ENCODE results near the gene USP33. TPM values are rescaled to one million over a fixed set of nuclear protein-coding genes. Genes with fewer than 3 reads are reported as not detected.
A peak's percentile ranks its signal among the peaks of the same experiment; 100 is the strongest.

The USP33 gene
- total and polyA plus RNA-seq, 2 of the 13 experiments (the other 11 are each of a cell fraction or from before 2014, with no cell fraction given) = 32.0 to 49.1 TPM

DNA sequence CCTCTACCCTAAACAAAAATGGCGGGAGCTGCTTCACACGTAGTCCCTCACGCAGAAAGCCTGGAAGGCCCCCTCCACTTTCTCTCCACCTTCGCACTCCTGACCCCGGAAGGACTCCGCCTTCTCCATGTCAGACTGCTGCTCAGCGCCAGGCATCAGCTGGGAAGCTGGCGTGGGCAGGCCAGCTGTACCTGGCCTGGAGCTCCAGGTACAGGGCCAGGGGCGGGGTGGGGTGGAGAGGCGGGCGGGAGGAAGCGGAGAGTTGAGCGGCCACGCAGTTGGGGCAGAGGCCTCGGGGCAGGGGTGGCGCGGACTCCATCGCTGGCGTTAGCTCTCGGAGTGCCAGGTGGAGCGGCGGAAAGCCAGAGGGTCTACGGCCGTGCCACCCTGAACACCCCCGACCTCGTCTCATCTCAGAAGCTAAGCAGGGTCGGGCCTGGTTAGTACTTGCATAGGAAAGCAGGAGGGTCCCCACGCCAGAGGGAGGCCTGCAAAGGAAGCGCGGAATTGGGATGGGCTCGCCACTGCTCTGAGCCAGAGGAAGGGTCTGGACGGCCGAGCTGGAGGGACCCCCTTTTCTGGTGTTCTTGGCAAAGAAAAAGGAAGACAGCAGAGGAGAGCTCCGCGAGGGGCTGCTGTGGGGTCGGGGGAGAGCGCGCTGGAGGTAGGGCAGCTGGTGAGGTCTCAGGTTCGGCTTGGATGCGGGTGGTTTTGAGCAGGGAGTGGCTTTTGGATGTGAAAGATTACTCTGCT is 20.1 kb upstream of the USP33 start, which contains the start of gene MIGA1 (continued):
- TF ChIP-seq, protein P1, sequence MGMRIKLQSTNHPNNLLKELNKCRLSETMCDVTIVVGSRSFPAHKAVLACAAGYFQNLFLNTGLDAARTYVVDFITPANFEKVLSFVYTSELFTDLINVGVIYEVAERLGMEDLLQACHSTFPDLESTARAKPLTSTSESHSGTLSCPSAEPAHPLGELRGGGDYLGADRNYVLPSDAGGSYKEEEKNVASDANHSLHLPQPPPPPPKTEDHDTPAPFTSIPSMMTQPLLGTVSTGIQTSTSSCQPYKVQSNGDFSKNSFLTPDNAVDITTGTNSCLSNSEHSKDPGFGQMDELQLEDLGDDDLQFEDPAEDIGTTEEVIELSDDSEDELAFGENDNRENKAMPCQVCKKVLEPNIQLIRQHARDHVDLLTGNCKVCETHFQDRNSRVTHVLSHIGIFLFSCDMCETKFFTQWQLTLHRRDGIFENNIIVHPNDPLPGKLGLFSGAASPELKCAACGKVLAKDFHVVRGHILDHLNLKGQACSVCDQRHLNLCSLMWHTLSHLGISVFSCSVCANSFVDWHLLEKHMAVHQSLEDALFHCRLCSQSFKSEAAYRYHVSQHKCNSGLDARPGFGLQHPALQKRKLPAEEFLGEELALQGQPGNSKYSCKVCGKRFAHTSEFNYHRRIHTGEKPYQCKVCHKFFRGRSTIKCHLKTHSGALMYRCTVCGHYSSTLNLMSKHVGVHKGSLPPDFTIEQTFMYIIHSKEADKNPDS (CRISPR knock-in tag; IDR thresholded peaks at IDR 0.05) = no peak
- TF ChIP-seq, protein P2, sequence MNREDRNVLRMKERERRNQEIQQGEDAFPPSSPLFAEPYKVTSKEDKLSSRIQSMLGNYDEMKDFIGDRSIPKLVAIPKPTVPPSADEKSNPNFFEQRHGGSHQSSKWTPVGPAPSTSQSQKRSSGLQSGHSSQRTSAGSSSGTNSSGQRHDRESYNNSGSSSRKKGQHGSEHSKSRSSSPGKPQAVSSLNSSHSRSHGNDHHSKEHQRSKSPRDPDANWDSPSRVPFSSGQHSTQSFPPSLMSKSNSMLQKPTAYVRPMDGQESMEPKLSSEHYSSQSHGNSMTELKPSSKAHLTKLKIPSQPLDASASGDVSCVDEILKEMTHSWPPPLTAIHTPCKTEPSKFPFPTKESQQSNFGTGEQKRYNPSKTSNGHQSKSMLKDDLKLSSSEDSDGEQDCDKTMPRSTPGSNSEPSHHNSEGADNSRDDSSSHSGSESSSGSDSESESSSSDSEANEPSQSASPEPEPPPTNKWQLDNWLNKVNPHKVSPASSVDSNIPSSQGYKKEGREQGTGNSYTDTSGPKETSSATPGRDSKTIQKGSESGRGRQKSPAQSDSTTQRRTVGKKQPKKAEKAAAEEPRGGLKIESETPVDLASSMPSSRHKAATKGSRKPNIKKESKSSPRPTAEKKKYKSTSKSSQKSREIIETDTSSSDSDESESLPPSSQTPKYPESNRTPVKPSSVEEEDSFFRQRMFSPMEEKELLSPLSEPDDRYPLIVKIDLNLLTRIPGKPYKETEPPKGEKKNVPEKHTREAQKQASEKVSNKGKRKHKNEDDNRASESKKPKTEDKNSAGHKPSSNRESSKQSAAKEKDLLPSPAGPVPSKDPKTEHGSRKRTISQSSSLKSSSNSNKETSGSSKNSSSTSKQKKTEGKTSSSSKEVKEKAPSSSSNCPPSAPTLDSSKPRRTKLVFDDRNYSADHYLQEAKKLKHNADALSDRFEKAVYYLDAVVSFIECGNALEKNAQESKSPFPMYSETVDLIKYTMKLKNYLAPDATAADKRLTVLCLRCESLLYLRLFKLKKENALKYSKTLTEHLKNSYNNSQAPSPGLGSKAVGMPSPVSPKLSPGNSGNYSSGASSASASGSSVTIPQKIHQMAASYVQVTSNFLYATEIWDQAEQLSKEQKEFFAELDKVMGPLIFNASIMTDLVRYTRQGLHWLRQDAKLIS (CRISPR knock-in tag; IDR thresholded peaks at IDR 0.05) = no peak
- TF ChIP-seq TBL1XR1 (IDR thresholded peaks at IDR 0.05; ENCODE audit: borderline replicate concordance, low read length, partially characterized antibody) = no peak
- TF ChIP-seq SUZ12 (IDR thresholded peaks at IDR 0.05; ENCODE audit: low read depth, low read length) = no peak
- no peak for TF ChIP-seq RBAK (CRISPR knock-in tag; IDR thresholded peaks at IDR 0.05)
- no peak for TF ChIP-seq ZNF530 (CRISPR knock-in tag; IDR thresholded peaks at IDR 0.05; ENCODE audit: low read depth)
- no peak for TF ChIP-seq IKZF4 (CRISPR knock-in tag; IDR thresholded peaks at IDR 0.05; ENCODE audit: borderline replicate concordance, low read depth, not compliant biosample characterization)
- no peak for TF ChIP-seq ZNF850 (CRISPR knock-in tag; conservative IDR thresholded peaks at IDR 0.05)
- TF ChIP-seq, protein P3, sequence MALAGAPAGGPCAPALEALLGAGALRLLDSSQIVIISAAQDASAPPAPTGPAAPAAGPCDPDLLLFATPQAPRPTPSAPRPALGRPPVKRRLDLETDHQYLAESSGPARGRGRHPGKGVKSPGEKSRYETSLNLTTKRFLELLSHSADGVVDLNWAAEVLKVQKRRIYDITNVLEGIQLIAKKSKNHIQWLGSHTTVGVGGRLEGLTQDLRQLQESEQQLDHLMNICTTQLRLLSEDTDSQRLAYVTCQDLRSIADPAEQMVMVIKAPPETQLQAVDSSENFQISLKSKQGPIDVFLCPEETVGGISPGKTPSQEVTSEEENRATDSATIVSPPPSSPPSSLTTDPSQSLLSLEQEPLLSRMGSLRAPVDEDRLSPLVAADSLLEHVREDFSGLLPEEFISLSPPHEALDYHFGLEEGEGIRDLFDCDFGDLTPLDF (CRISPR knock-in tag; IDR thresholded peaks at IDR 0.05) = no peak
- TF ChIP-seq, protein P4, sequence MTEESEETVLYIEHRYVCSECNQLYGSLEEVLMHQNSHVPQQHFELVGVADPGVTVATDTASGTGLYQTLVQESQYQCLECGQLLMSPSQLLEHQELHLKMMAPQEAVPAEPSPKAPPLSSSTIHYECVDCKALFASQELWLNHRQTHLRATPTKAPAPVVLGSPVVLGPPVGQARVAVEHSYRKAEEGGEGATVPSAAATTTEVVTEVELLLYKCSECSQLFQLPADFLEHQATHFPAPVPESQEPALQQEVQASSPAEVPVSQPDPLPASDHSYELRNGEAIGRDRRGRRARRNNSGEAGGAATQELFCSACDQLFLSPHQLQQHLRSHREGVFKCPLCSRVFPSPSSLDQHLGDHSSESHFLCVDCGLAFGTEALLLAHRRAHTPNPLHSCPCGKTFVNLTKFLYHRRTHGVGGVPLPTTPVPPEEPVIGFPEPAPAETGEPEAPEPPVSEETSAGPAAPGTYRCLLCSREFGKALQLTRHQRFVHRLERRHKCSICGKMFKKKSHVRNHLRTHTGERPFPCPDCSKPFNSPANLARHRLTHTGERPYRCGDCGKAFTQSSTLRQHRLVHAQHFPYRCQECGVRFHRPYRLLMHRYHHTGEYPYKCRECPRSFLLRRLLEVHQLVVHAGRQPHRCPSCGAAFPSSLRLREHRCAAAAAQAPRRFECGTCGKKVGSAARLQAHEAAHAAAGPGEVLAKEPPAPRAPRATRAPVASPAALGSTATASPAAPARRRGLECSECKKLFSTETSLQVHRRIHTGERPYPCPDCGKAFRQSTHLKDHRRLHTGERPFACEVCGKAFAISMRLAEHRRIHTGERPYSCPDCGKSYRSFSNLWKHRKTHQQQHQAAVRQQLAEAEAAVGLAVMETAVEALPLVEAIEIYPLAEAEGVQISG (CRISPR knock-in tag; IDR thresholded peaks at IDR 0.05) = peak; percentile 87
- no peak for TF ChIP-seq JUN (CRISPR knock-in tag; IDR thresholded peaks at IDR 0.05)
- no peak for TF ChIP-seq ZNF17 (CRISPR knock-in tag; IDR thresholded peaks at IDR 0.05)
- peak; percentile 61; the same call in 1 of the 2 replicates for TF ChIP-seq KLF11 (CRISPR knock-in tag; IDR thresholded peaks at IDR 0.05)
- no peak for TF ChIP-seq ZNF484 (CRISPR knock-in tag; IDR thresholded peaks at IDR 0.05; ENCODE audit: borderline replicate concordance, low read depth)
- TF ChIP-seq ELF1 (CRISPR knock-in tag; IDR thresholded peaks at IDR 0.05) = peak; percentile 87
- no peak for TF ChIP-seq SOX5 (CRISPR knock-in tag; IDR thresholded peaks at IDR 0.05; ENCODE audit: borderline replicate concordance)
- peak; percentile 37 for TF ChIP-seq ETV5 (CRISPR knock-in tag; IDR thresholded peaks at IDR 0.05; ENCODE audit: borderline replicate concordance)
